Breast epithelium (tissue), 4 donors: ENCODE data around the gene CNOT10. TPM values are rescaled to one million over a fixed set of nuclear protein-coding genes. Genes with fewer than 3 reads are reported as not detected.
"Not testable (repeated sequence)": the region's sequence is repeated elsewhere in the genome, so short reads cannot be mapped to it uniquely, and the experiment has no call there.

Experiments
- DNase-seq, 2 donors: peaks; one replicate each; pipeline ENCODE4 v3.0.0-alpha.2; 2019; ENCODE audit warnings: low spot score in 2 of 2
- H3K27ac ChIP-seq, 2 donors: fragments of 200-600 bp; sonication (generic) in 1 of 2; one replicate each; pipeline ENCODE4 v1.5.1; 2016 to 2019; ENCODE audit warnings: mild to moderate bottlenecking in 1 of 2
- H3K27me3 ChIP-seq, 2 donors: fragments of 200-600 bp; sonication (generic) in 1 of 2; one replicate each; pipeline versions ENCODE4 v1.5.1 to v1.6.0; 2017 to 2019; ENCODE audit warnings: control low read depth in 1 of 2, mild to moderate bottlenecking in 1 of 2
- H3K36me3 ChIP-seq: fragments of 200-600 bp; one replicate; pipeline ENCODE4 v1.5.1; 2019
- H3K4me1 ChIP-seq, 2 donors: fragments of 200-600 bp; sonication (generic); one replicate each; pipeline ENCODE4 v1.5.1; 2016 to 2019; ENCODE audit warnings: control low read depth in 1 of 2
- H3K4me3 ChIP-seq, 3 donors: fragments of 200-600 bp; sonication (generic); 1 replicate in 2 of 3; 2 replicates in 1 of 3; pipeline ENCODE4 v1.5.1; 2016 to 2019; ENCODE audit warnings: mild to moderate bottlenecking in 3 of 3, moderate library complexity in 2 of 3
- H3K9me3 ChIP-seq, 2 donors: fragments of 200-600 bp; sonication (generic) in 1 of 2; one replicate each; pipeline ENCODE4 v1.5.1; 2016 to 2019; ENCODE audit warnings: control low read depth in 1 of 2
- CTCF ChIP-seq, 3 donors: fragments of 450-650 bp; IDR thresholded peaks; one replicate each; pipeline ENCODE4 v1.5.1; 2016 to 2017; ENCODE audit warnings: antibody characterized with exemption in 3 of 3, mild to moderate bottlenecking in 3 of 3, moderate library complexity in 3 of 3
- POLR2A ChIP-seq: fragments of 450-650 bp; IDR thresholded peaks from one replicate; pipeline ENCODE4 v1.6.1; 2016; ENCODE audit warnings: antibody characterized with exemption, mild to moderate bottlenecking, moderate library complexity
- POLR2AphosphoS5 ChIP-seq, 3 donors: sonication (generic); formaldehyde crosslinking; IDR thresholded peaks; one replicate each; pipeline ENCODE4 v1.6.1; 2017; ENCODE audit warnings: antibody characterized with exemption in 3 of 3
- intact Hi-C: fragments of 100-400 bp; cut with DNase I; formaldehyde crosslinking; loops from one replicate; pipeline ENCODE4 v1.15.1; 2023; ENCODE audit warnings: low total_unique reads
- total RNA-seq, 3 donors: library from RNA; depleted of rRNA; stranded (reverse); fragments of >200 nt; gene quantifications; one replicate each; pipeline ENCODE4 v1.1.0, GENCODE V29; 2016

The CNOT10 gene
- total RNA-seq, 3 donors from 2014 or later: 18.4 to 37.9 (median 26.2) TPM

- H3K27me3 ChIP-seq: no peaks in the 10 kb centered on the region
- no peaks in the 10 kb centered on the region for H3K36me3 ChIP-seq
- no peak for DNase-seq
- no peaks in the 10 kb centered on the region for H3K4me1 ChIP-seq
- intact Hi-C loops: no loop called here
- no peaks in the 10 kb centered on the region for H3K9me3 ChIP-seq
- no peak for TF ChIP-seq POLR2AphosphoS5 (IDR thresholded peaks at IDR 0.05)
- TF ChIP-seq CTCF (IDR thresholded peaks at IDR 0.05): no peak
- TF ChIP-seq POLR2A: no peak
- H3K4me3 ChIP-seq: no peak overlapping the region
- H3K27ac ChIP-seq: no peak overlapping the region
Observed at GRCh38 chr3:32643816-32644215, 41.2 kb upstream of the CNOT10 start.

- Histone ChIP-seq H3K27me3 (no peaks in the 10 kb centered on the region), H3K4me3 (no peak overlapping the region), H3K4me1 (no peaks in the 10 kb centered on the region), H3K9me3 (no peaks in the 10 kb centered on the region), H3K27ac (no peak overlapping the region), H3K36me3 (no peaks in the 10 kb centered on the region)
- TF ChIP-seq POLR2A (no peak), CTCF (IDR thresholded peaks at IDR 0.05) (no peak), POLR2AphosphoS5 (IDR thresholded peaks at IDR 0.05) (no peak)
- intact Hi-C loops: no loop called here
- no peak for DNase-seq
Observed at GRCh38 chr3:32644380-32644779, 40.6 kb upstream of the CNOT10 start.

- Histone ChIP-seq H3K4me3 (no peak overlapping the region), H3K27ac (no peak overlapping the region), H3K27me3 (no peaks in the 10 kb centered on the region), H3K4me1 (no peaks in the 10 kb centered on the region), H3K36me3 (no peaks in the 10 kb centered on the region), H3K9me3 (no peaks in the 10 kb centered on the region)
- no peak for TF ChIP-seq CTCF (IDR thresholded peaks at IDR 0.05)
- intact Hi-C loops: no loop called here
- no peak for DNase-seq
Observed at GRCh38 chr3:32646761-32647160, 38.2 kb upstream of the CNOT10 start.

GRCh38 chr3:32652337-32653100 is 32.5 kb upstream of the CNOT10 start:
- H3K4me3 ChIP-seq, H3K27ac ChIP-seq, intact Hi-C loops, H3K4me1 ChIP-seq, H3K27me3 ChIP-seq, H3K9me3 ChIP-seq, H3K36me3 ChIP-seq, DNase-seq: not testable (repeated sequence)

- Histone ChIP-seq H3K9me3 (no peaks in the 10 kb centered on the region), H3K36me3 (no peaks in the 10 kb centered on the region), H3K27ac (no peak overlapping the region), H3K4me3 (no peak overlapping the region), H3K27me3 (no peaks in the 10 kb centered on the region), H3K4me1 (no peaks in the 10 kb centered on the region)
- no peak for DNase-seq
- TF ChIP-seq CTCF (IDR thresholded peaks at IDR 0.05) (no peak), POLR2A (no peak), POLR2AphosphoS5 (IDR thresholded peaks at IDR 0.05) (no peak)
- intact Hi-C loops: no loop called here
Observed at GRCh38 chr3:32655167-32655566, 29.8 kb upstream of the CNOT10 start.

- intact Hi-C loops: no loop called here
- TF ChIP-seq CTCF (IDR thresholded peaks at IDR 0.05) (no peak), POLR2A (no peak)
- DNase-seq: no peak
Observed at GRCh38 chr3:32660634-32661033, 24.4 kb upstream of the CNOT10 start.

More at GRCh38 chr3:32660634-32661033, 24.4 kb upstream of the CNOT10 start:
- H3K9me3 ChIP-seq: no peaks in the 10 kb centered on the region
- no peak overlapping the region for H3K4me3 ChIP-seq
- H3K27ac ChIP-seq: no peak overlapping the region
- H3K27me3 ChIP-seq: no peaks in the 10 kb centered on the region
- no peaks in the 10 kb centered on the region for H3K36me3 ChIP-seq
- H3K4me1 ChIP-seq: no peaks in the 10 kb centered on the region
